Measurements from ENCODE around the gene HAL.

DNA sequence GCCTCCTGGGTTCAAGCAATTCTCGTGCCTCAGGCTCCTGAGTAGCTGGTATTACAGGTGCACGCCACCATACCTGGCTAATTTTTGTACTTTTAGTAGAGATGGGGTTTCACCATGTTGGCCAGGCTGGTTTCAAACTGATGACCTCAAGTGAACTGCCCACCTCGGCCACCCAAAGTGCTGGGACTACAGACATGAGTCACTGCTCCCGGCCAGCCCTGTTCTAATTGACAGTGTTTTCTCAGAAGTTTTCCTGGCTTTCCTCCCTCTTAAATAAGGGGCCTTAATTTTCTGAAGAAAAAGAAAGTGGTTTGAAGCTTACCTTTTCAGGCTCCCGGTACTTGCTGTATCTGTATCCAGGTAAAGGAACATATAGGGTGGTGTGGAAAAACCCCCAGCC, 1.7 kb downstream of the HAL start:
- TF ChIP-seq CTCF (IDR thresholded peaks at IDR 0.05) = no peak
- TF ChIP-seq POLR2A (IDR thresholded peaks at IDR 0.05) = no peak
